ENCODE measurements around the gene ASCL5.

ASCL5 gene

DNA sequence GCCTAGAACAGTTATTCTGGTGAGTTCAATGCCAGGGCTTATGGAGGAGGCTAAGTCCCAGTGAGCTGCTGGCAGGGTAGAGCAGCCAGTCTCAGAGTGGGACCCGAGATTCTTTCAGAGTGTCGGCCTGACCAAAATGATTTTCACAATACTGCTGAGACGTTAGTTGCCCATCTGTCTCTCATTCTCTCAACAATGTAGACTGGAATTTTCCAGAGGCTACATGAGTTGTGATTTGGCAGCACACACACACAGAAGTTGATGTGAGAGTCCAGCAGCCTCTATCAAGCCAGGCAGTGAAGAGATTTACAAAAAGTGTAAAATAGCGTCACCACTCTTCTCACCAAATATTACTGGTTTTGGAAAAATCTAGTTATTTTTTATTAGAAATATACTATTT lies 36.4 kb downstream of the ASCL5 start:
- DNase-seq (ENCODE audit: extremely low spot score), result no peak
- TF ChIP-seq, protein P1, sequence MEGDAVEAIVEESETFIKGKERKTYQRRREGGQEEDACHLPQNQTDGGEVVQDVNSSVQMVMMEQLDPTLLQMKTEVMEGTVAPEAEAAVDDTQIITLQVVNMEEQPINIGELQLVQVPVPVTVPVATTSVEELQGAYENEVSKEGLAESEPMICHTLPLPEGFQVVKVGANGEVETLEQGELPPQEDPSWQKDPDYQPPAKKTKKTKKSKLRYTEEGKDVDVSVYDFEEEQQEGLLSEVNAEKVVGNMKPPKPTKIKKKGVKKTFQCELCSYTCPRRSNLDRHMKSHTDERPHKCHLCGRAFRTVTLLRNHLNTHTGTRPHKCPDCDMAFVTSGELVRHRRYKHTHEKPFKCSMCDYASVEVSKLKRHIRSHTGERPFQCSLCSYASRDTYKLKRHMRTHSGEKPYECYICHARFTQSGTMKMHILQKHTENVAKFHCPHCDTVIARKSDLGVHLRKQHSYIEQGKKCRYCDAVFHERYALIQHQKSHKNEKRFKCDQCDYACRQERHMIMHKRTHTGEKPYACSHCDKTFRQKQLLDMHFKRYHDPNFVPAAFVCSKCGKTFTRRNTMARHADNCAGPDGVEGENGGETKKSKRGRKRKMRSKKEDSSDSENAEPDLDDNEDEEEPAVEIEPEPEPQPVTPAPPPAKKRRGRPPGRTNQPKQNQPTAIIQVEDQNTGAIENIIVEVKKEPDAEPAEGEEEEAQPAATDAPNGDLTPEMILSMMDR (IDR thresholded peaks at IDR 0.05; ENCODE audit: control extremely low read depth, extremely low read depth, low read depth, missing control alignments), result no peak
- ChIA-PET POLR2A (no interaction called here), CTCF (interaction anchor here (1.2 to 1.7 kb wide), 3 partner anchors 23 to 29 kb away, joined by 3 to 9 read pairs (median 3); no protein-coding TSS in a partner anchor)

DNA sequence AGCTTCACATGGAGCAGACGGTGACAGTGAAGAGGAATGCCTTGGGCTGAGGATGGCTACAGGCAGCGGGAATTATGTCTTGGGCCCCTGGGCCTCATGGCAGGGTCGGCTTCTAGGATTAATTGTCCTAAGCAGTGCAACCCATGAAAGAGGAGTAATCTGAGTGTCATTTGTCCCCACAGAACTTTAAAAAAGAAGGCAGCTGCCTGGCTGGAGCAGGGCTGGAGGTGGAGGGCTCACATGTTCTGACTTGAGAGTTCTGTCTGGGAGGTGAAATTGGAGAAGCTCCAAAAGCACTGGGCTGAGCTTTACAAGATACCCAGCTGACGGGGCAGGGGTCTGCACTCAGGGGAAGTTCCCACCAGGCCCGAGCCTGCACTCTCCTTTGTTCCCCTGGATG lies 37.4 kb downstream of the ASCL5 start:
- DNase-seq (ENCODE audit: extremely low spot score), result no peak
- ChIA-PET POLR2A (no interaction called here), CTCF (interaction anchor here (1.2 kb wide), 1 partner anchor 30 kb away, joined by 3 read pairs; no protein-coding TSS in a partner anchor)
- TF ChIP-seq, protein P1 (IDR thresholded peaks at IDR 0.05; ENCODE audit: control extremely low read depth, extremely low read depth, low read depth, missing control alignments), result no peak

DNA sequence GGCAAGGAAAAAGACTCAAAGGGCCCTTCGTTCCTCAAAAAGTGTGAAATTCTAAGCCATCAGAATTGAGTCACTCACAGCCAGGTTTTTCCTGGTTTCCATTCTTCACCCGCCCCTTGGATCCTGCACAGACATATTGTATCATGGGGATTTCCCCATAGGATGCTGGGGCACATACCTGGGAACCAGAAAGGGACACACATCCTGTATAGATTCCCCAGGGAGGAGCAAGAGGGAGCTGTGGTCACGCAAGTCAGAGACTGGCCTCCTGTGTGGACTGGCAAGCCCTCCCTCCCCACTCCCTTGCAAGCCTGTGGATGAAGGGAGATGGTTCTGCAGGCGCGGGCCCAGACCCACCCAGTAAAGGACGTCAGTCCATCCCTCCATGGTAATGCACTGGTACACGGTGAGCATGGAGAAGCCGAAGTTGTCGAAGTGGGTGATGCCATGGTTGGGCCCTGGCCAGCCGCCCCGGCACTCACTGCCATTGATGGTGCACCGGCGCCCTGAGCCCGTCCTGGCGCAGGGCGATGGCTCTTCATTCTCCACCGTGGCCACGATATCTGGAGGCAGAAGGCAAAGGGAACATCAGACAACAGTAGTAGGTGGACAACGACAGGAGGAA lies 38.0 kb downstream of the ASCL5 start:
- TF ChIP-seq, protein P1 (IDR thresholded peaks at IDR 0.05; ENCODE audit: control extremely low read depth, extremely low read depth, low read depth, missing control alignments), result no peak
- POLR2A ChIA-PET, result no interaction called here
- DNase-seq (ENCODE audit: extremely low spot score), result no peak
- CTCF ChIA-PET, result interaction anchor here (1.2 kb wide), 1 partner anchor 30 kb away, joined by 3 read pairs; no protein-coding TSS in a partner anchor

DNA sequence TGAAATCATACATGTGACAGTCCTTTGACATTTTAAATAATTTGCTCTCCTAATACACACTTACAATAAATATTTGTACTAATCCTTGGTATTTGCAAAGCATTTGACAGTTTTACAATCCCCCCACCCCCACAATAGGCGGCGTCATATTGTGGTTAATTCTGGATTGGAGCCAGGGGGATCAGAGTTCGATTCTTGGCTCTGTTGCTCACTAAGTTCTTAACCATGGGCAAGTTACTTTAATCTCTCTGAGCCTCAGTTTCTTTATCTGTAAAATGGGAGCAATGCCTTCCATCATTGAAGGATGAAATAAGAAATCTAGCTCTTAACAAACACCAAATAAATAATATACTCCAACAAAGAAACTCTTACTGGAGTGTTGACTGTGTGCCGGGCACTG lies 38.6 kb downstream of the ASCL5 start:
- DNase-seq (ENCODE audit: extremely low spot score), result no peak
- TF ChIP-seq, protein P1 (IDR thresholded peaks at IDR 0.05; ENCODE audit: control extremely low read depth, extremely low read depth, low read depth, missing control alignments), result no peak
- POLR2A ChIA-PET, result no interaction called here
- CTCF ChIA-PET, result no interaction called here

DNA sequence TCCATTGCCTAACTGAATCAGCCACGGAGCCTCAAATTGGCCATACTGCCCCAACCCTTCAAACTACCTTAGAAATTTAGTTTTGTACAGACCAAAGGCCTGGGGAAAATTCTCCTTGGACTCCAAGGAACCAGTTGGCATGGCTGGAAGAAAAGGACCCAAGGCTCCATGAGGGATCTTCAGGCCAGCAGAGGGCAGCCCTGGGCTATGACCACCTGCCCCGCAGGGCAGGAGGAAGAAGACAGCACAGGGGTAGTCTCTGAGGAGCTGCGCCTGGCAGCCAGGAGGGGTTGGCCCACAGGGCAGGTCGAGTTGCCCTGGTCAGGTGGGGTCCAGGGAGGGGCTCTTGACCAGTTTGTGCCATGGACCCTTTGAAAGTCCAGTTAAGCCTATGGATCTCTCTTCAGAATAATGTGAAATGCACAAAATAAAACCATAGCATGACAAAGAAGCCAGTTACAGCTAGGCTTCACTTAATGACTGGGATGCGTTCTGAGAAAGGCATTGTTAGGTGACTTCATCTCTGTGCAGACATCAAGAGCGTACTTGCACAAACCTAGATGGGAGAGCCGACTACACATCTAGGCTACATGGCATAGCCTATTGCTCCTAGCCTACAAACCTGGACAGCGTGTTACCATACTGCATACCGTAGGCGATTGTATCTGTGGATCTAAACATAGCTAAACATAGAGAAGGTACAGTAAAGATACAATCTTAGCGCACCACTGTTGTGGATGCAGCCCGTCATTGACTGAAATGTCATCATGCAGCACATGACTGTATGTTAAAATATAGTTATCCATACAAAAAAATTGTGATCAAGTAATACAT lies 40.9 kb downstream of the ASCL5 start:
- ChIA-PET CTCF (interaction anchor here (1.0 to 5.4 kb wide), 10 partner anchors 10 to 136 kb away, joined by 3 to 59 read pairs (median 7); partner anchors contain the start of gene CACNA1S), POLR2A (no interaction called here)
- peak; percentile 73 for DNase-seq (ENCODE audit: extremely low spot score)
- TF ChIP-seq, protein P1 (IDR thresholded peaks at IDR 0.05; ENCODE audit: control extremely low read depth, extremely low read depth, low read depth, missing control alignments), result peak; percentile 67

DNA sequence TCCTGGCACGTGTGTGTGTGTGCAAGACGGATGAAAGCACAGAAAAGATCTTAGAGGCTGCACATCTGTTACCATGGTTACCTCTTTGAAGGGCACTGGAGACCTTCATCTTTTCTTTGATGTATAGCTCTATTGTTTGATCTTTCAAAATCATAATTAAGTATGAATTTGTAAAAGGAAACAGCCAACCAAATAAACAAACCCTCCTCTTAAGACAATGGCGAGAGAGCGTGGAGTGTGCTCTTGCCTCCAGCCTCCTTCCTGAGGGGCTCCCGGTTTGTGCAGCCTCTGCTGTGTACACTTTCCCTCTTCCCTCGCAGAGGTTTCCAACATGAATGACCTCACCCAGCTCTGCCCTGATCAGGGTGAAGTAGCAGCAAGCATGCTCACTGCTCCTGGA lies 42.7 kb downstream of the ASCL5 start:
- DNase-seq (ENCODE audit: extremely low spot score), result no peak
- TF ChIP-seq, protein P1 (IDR thresholded peaks at IDR 0.05; ENCODE audit: control extremely low read depth, extremely low read depth, low read depth, missing control alignments), result no peak
- POLR2A ChIA-PET, result no interaction called here
- CTCF ChIA-PET, result interaction anchor here (1.4 to 5.4 kb wide), 5 partner anchors 10 to 113 kb away, joined by 3 to 59 read pairs (median 8); partner anchors contain the start of gene CACNA1S
